Stimulated activated CD4-positive, alpha-beta T cell treated with anti-CD3 and anti-CD28 coated beads, TNF-alpha, amount 100 ng/mL, for 4 hours (primary cell): ENCODE data around the gene RABL6.
"Not testable (repeated sequence)": the region's sequence is repeated elsewhere in the genome, so short reads cannot be mapped to it uniquely, and the experiment has no call there.

ENCODE experiments used
- DNase-seq, 3 experiments: peaks; one replicate each; pipeline ENCODE4 v3.0.0-alpha.2; 2020; ENCODE audit warnings: low read depth in 3 of 3

Gene RABL6

GRCh38 chr9:136795000-136795348 is 12.8 kb upstream of the RABL6 start:
- no peak for DNase-seq

DNA sequence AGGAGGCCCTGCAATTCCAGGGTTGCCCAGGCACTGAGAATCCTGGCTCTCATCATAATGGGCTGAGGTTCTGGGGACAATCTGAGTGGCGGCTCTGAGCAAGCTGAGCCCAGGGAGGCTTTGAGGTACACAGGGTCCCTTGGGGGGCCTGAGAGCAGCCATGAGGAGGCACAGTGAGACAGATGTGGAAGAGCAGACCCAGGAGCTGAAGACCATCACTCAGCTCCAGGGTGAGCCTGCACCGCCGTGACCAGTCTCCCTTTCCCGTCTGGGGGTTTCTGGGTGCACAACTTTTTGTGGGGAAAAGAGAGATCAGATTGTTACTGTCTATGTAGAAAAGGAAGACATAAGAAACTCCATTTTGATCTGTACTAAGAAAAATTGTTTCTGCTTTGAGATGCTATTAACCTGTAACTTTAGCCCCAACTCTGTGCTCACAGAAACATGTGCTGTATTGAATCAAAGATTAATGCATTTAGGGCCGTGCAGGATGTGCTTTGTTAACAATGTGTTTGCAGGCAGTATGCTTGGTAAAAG is 11.4 kb upstream of the RABL6 start, which contains the start of gene CCDC183:
TSS of gene CCDC183 (plus strand) at position 101 of the 537 bp plus-strand sequence. CDS start at position 161, 60 bp downstream.
- no peak for DNase-seq

GRCh38 chr9:136796775-136797347 is 10.9 kb upstream of the RABL6 start:
- DNase-seq, result not testable (repeated sequence)

DNA sequence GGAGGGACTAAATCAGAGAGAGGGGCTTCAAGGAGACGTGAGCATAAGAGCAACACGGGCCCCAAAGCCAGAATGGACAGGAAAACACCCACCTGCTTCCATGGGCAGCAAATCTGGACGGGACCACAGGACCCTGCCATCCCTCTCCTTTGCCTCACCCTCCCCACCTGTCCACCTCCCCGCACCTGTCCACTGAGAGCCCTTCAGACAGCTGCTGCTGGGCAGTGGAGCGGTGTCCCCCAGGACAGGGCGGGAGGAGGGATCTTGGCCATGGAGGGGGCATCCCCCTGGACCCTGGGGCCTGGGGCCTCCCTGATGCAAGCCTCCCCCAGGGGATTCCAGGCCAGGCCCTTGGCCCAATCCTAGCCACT is 9.1 kb upstream of the RABL6 start:
- no peak for DNase-seq

GRCh38 chr9:136799079-136799853 is 8.5 kb upstream of the RABL6 start:
- no peak for DNase-seq

DNA sequence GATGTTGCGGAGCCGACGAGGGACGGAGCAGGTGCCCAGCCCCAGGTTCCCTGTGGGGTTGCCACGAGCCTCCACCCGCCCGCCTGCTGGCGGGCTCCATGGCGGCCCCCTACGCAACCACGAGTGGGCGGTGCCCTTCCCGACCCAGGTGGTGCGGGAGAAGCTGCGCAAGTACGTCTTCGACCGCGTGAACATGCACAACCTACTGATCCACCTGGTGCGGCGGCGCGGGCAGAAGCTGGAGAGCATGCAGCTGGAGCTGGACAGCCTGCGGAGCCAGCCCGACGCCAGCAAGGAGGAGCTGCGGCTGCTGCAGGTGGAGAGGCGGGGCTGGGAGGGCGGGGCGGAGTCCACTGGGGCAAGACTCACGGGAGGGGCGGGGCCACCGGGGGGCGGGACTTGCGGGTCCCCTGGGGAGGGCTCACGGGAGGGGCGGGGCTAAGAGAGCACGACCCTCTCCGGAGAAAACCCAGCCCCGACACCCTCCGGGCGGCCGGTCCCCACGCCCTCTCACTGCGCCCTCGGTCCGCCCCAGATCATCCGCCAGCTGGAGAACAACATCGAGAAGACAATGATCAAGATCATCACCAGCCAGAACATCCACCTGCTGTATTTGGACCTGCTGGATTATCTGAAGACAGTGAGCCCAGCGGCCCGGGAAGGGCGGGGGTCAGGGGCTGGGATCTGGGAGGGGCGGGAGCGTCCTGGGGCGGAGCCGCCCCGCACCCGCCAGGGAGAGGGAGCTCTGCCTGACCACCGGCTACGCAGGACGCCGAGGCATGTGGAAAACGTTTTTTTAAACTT is 7.7 kb upstream of the RABL6 start:
- DNase-seq, result peak; percentile 83 to 84 (median 83)

GRCh38 chr9:136802321-136802720 is 5.4 kb upstream of the RABL6 start:
- DNase-seq, result no peak

DNA sequence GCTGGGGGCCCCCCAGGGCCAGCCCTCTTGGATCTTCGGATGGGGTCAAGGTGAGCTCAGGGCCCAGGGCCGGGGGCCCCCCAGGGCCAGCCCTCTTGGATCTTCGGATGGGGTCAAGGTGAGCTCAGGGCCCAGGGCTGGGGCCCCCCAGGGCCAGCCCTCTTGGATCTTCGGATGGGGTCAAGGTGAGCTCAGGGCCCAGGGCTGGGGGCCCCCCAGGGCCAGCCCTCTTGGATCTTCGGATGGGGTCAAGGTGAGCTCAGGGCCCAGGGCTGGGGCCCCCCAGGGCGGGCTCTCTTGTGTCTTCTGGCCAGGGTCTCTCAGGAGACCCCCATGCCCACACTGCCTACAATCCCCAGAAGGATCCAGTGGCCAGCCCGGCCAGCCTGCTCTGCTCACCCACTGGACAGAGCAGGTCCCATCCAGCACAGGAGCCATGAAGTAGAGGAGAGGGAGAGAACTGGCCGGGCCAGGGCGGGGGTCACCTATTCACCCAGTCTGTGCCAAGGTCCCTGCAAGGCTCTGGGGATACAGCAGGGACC is 4.7 kb upstream of the RABL6 start:
- not testable (repeated sequence) for DNase-seq

DNA sequence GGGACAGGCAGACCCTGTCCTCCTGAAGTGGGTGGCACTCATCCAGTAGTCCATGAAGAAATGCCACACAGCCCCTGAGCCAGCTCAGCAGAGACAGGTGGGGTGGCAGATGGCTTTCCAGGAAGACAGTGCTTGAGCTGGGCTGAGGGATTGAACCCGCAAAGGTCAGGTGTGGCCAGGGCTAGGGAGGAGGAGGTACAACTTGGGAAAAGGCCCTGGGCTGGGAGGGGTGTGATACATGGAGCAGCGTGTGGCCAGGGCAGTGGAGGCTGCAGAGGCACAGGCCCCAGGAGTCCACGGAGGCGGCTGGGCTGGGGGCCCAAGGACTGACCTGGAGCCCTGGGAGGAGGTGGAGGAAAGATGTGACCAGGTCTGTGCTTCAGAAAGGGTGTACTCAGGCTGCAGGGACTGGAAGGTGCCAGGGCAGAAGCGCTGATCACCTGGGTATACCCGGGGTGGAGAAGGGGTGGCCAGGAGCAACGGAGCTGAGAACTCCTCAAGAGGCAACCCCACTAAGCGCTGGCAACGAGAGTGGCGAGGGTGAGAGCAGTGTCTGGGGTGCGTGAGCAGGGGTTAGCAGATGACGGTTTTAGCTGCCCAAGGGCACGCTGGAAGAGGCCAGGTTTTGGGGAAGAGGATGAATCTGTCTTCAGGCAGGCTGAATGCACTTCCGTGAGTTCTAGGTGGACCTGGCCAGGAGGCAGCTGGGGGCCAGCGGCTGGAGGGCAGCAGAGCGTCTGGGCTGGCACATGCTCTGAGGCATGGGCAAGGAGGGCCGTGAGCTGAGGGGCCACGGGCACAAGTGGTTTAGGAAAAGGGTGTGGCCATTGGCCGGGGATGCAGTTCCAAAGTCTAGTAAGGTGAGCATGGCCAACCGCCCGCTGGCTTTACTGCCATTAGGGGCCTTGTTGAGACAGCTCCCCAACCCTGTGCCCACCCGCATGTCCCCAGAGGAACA is 3.9 kb upstream of the RABL6 start:
- DNase-seq, result no peak

- no peak for DNase-seq
Measured at GRCh38 chr9:136804509-136805206, 3.1 kb upstream of the RABL6 start.

- no peak for DNase-seq
Measured at GRCh38 chr9:136805207-136805740, 2.5 kb upstream of the RABL6 start.

DNA sequence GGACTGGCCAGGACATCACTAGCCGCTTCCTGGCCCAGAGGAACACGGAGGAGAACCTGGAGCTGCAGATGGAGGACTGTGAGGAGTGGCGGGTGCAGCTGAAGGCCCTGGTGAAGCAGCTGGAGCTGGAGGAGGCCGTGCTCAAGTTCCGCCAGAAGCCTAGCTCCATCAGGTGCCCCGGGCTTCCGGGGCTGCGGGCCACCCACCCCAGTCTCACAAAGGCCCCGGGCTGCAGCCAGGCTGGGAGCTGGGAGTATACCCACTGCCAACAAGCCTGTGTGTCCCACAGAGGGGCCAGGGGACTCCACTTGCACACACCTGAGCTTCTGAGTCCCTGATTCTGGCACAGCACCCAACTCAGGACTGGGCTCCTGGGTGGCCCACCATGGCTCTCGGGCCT is 1.7 kb upstream of the RABL6 start:
- no peak for DNase-seq

- no peak for DNase-seq
Measured at GRCh38 chr9:136806631-136807201, 1.0 kb upstream of the RABL6 start.

DNA sequence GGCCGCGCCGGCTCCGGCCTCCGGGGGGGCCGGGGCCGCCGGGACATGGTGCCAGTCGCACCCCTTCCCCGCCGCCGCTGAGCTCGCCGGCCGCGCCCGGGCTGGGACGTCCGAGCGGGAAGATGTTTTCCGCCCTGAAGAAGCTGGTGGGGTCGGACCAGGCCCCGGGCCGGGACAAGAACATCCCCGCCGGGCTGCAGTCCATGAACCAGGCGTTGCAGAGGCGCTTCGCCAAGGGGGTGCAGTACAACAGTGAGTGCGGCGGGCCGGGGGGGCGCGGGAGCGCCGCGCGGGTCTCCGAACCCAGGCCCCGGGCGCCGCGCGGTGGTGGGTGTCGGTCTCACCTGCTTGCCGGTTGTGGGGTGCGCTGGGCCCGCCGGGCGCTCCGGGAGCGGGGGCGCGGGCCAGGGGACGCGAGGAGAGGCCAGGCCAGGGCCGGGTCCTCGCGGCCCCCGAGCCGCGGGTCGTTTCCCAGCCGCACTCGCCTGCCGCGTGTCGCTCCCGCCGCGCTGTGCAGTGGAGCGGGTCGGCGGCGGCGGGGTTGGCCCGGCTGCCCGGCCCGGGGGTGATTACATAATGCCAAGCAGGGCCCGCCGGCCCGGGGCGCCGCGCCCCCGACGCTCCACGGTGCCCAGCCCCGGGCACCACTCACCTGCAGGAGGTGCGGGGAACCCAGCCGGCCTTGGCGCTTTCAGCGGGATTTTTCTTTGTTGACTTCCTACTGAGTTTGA is 492 bp downstream of the RABL6 start:
- DNase-seq, result peak in 2 of 3 experiments; percentile 28 to 42

- no peak for DNase-seq
Measured at GRCh38 chr9:136808806-136809158, 1.0 kb downstream of the RABL6 start.

GRCh38 chr9:136814725-136815421 is 7.1 kb downstream of the RABL6 start:
- DNase-seq, result no peak

GRCh38 chr9:136815422-136815782 is 7.7 kb downstream of the RABL6 start:
- DNase-seq, result no peak

GRCh38 chr9:136820971-136821825 is 13.4 kb downstream of the RABL6 start:
- DNase-seq, result no peak
